Ovary (tissue), 9 donors: Measurements from ENCODE around the gene CPNE6. TPM values are rescaled to one million over a fixed set of nuclear protein-coding genes. Genes with fewer than 3 reads are reported as not detected.

Experiments used
- DNase-seq, 5 donors: peaks; one replicate each; pipeline ENCODE4 v3.0.0-alpha.2; 2019 to 2020
- H3K27ac ChIP-seq, 2 donors: fragments of 200-600 bp; one replicate each; pipeline versions ENCODE4 v1.5.1 to v1.8.0; 2019 to 2022
- H3K27me3 ChIP-seq: fragments of 200-600 bp; one replicate; pipeline ENCODE4 v1.8.0; 2022
- H3K36me3 ChIP-seq: fragments of 200-600 bp; sonication (generic); one replicate; pipeline ENCODE4 v1.5.1; 2019
- H3K4me1 ChIP-seq: one replicate; pipeline ENCODE4 v1.8.1; 2013; ENCODE audit warnings: mild to moderate bottlenecking, moderate library complexity; ENCODE audit not compliant: insufficient read depth
- H3K4me3 ChIP-seq: fragments of 200-600 bp; sonication (generic); one replicate; pipeline ENCODE4 v1.5.1; 2017
- H3K9me3 ChIP-seq, 2 donors: fragments of 200-600 bp in 1 of 2; sonication (generic) in 1 of 2; one replicate each; pipeline versions ENCODE4 v1.5.1 to v1.8.1; 2013 to 2019; ENCODE audit warnings: mild to moderate bottlenecking in 1 of 2, moderate library complexity in 1 of 2
- EP300 ChIP-seq: sonication (generic); formaldehyde crosslinking; IDR thresholded peaks from one replicate; pipeline ENCODE4 v1.6.1; 2017; ENCODE audit warnings: antibody characterized with exemption
- POLR2A ChIP-seq: fragments of 450-650 bp; IDR thresholded peaks from one replicate; pipeline ENCODE4 v1.6.1; 2017; ENCODE audit warnings: antibody characterized with exemption, mild to moderate bottlenecking, moderate library complexity
- WGBS, 3 donors: extraction: QIAGEN DNeasy Blood & Tissue Kit in 1 of 3; methylation state at CpG; one replicate each; pipeline versions ENCODE4 v1.1.5 to v1.1.7; 2013 to 2017; 5-methylcytosine and 5-hydroxymethylcytosine counted together
- intact Hi-C, 4 donors: fragments of 100-400 bp; cut with DNase I; formaldehyde crosslinking; loops; one replicate each; pipeline versions ENCODE4 v1.11.0 to v1.15.1; 2022 to 2023
- polyA plus RNA-seq, 2 donors: library from polyadenylated mRNA; stranded (reverse); fragments of 200-250 nt in 1 of 2; fragments of 350-450 nt in 1 of 2; fragmentation: Illumina TruSeq in 1 of 2; extraction: RNeasy Lipid Tissue Mini Kit (QIAGEN cat#74804) in 1 of 2; gene quantifications; one replicate each; pipeline ENCODE4 v1.2.3, GENCODE V29; 2013 to 2014
- total RNA-seq, 7 donors: library from RNA; depleted of rRNA in 2 of 7; stranded (reverse); fragments of >200 nt in 2 of 7; fragmentation: NEBNext Ultra II Directional in 3 of 7; extraction: Animal tissue kit (Norgen Biotek cat#: 25700) in 3 of 7; gene quantifications; one replicate each; pipeline versions ENCODE4 v1.1.0 to v1.2.4, GENCODE V29; 2016 to 2023
- TF ChIP-seq, protein P1 (sequence below), 3 donors: fragments of 450-650 bp in 2 of 3; fragments of 200-600 bp in 1 of 3; IDR thresholded peaks; one replicate each; pipeline versions ENCODE4 v1.5.1 to v1.8.0; 2016 to 2022; ENCODE audit warnings: antibody characterized with exemption in 3 of 3, mild to moderate bottlenecking in 1 of 3
- donor health status: DM: no; HTN: no; CAD: no; lungs with moderate emphysema.
- donor health status: DM: no; HTN: no; CAD: no.
- donor health status: Bipolar disorder and iron deficiency.
- donor health status: DM: yes; HTN: yes; CAD: no.
- donor health status: DM: no; HTN: no; CAD: no.
- donor health status: DM: yes; HTN: yes; CAD: no.

CPNE6 gene
- total and polyA plus RNA-seq, 9 donors = 0.08 to 0.71 (median 0.55) TPM; not detected in 6

DNA sequence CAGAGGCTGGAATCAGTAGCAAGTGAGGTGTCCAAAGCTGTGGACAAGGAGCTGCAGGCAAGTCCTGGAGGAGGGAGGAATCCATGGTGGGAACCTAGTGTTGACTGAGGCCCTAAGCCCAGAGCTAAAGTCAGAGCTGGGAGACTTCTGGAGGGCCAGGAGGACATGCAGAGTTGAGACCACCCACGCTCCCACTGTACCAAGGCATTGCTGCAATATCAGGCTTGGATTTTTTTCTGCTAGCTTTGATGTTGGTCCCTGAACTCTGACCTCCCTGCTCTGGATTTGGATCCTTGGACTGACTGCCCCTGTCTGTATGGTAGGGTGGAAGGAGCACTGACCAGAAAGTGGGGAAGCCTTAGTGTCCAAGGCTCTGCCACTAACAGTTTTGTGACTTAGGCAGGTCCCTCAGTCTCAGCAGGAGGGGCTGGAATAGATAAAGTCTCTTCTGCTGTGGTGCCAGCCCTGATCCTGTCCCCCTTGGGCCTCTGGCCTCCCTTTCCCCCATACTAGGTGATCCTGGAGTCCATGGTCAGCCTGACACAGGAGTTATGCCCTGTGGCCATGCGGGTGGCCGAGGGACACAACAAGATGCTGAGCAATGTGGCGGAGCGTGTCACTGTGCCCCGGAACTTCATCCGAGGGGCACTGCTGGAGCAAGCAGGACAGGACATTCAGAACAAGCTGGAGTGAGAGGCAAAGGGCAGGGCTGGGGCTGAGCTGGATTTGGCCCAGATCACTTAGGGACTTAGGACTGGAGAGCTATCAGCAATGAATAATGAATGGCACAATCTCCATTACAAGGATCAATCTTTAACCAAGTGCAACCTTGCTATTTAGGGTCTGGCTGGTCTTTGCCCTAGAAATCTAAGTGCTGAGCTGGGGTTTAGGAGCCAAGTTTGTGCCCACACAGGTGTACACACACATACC, 10.1 kb upstream of the CPNE6 start:
- no peak for TF ChIP-seq POLR2A
- TF ChIP-seq, protein P1, sequence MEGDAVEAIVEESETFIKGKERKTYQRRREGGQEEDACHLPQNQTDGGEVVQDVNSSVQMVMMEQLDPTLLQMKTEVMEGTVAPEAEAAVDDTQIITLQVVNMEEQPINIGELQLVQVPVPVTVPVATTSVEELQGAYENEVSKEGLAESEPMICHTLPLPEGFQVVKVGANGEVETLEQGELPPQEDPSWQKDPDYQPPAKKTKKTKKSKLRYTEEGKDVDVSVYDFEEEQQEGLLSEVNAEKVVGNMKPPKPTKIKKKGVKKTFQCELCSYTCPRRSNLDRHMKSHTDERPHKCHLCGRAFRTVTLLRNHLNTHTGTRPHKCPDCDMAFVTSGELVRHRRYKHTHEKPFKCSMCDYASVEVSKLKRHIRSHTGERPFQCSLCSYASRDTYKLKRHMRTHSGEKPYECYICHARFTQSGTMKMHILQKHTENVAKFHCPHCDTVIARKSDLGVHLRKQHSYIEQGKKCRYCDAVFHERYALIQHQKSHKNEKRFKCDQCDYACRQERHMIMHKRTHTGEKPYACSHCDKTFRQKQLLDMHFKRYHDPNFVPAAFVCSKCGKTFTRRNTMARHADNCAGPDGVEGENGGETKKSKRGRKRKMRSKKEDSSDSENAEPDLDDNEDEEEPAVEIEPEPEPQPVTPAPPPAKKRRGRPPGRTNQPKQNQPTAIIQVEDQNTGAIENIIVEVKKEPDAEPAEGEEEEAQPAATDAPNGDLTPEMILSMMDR (IDR thresholded peaks at IDR 0.05) = no peak
- TF ChIP-seq EP300 = no peak
- DNase-seq = no peak
- no peaks in the 10 kb centered on the region for H3K36me3 ChIP-seq
- WGBS, 3 donors = 88 to 95% (median 91%) methylated on average over 7 of the region's 7 CpGs
- no peak overlapping the region for H3K27ac ChIP-seq
- H3K9me3 ChIP-seq = no peaks in the 10 kb centered on the region
- H3K4me1 ChIP-seq = no peaks in the 10 kb centered on the region
- H3K27me3 ChIP-seq = no peaks in the 10 kb centered on the region
- no peak overlapping the region for H3K4me3 ChIP-seq
- intact Hi-C loops = loop anchor here in 1 of 4 donors (5.0 kb wide), 1 partner anchor 41 kb away; no protein-coding TSS in a partner anchor

GRCh38 chr14:24062216-24062980, 9.0 kb upstream of the CPNE6 start:
- Histone ChIP-seq H3K4me1 (no peaks in the 10 kb centered on the region), H3K36me3 (no peaks in the 10 kb centered on the region), H3K27ac (no peak overlapping the region), H3K27me3 (no peaks in the 10 kb centered on the region), H3K9me3 (no peaks in the 10 kb centered on the region), H3K4me3 (no peak overlapping the region)
- 82 to 84% (median 83%) methylated on average over 14 of the region's 14 CpGs for WGBS, 3 donors
- intact Hi-C loops = loop anchor here in 1 of 4 donors (5.0 kb wide), 1 partner anchor 40 kb away; no protein-coding TSS in a partner anchor
- TF ChIP-seq, protein P1 (IDR thresholded peaks at IDR 0.05) = no peak
- TF ChIP-seq EP300 = no peak
- no peak for TF ChIP-seq POLR2A
- peak in 1 of 5 donors; percentile 14 for DNase-seq

- no peaks in the 10 kb centered on the region for H3K9me3 ChIP-seq
- no peak for TF ChIP-seq EP300
- TF ChIP-seq, protein P1 (IDR thresholded peaks at IDR 0.05) = no peak
- TF ChIP-seq POLR2A = no peak
- H3K4me1 ChIP-seq = no peaks in the 10 kb centered on the region
- intact Hi-C loops = loop anchor here in 1 of 4 donors (5.0 kb wide), 1 partner anchor 39 kb away; no protein-coding TSS in a partner anchor
- H3K36me3 ChIP-seq = no peaks in the 10 kb centered on the region
- no peak overlapping the region for H3K27ac ChIP-seq
- no peaks in the 10 kb centered on the region for H3K27me3 ChIP-seq
- WGBS, 3 donors = 67 to 87% (median 75%) methylated on average over 4 of the region's 4 CpGs
- no peak overlapping the region for H3K4me3 ChIP-seq
- DNase-seq = no peak
Measured at GRCh38 chr14:24063263-24063836, 8.0 kb upstream of the CPNE6 start.
